Immature natural killer cell (primary cell): Measurements from ENCODE around the gene FLII. TPM values are rescaled to one million over a fixed set of nuclear protein-coding genes. Genes with fewer than 3 reads are reported as not detected.
A peak's percentile ranks its signal among the peaks of the same experiment; 100 is the strongest.

ENCODE experiments used
- DNase-seq, 3 donors: peaks; one replicate each; pipeline ENCODE4 v3.0.0; 2022; ENCODE audit warnings: mixed read lengths in 1 of 3
- H3K27ac Mint-ChIP-seq, 6 donors: one replicate each; pipeline ENCODE4 v1.8.0; 2020; ENCODE audit warnings: mixed read lengths in 6 of 6, mild to moderate bottlenecking in 5 of 6, inconsistent platforms in 4 of 6, moderate library complexity in 3 of 6
- H3K27me3 Mint-ChIP-seq, 3 donors: one replicate each; pipeline ENCODE4 v1.8.0; 2020 to 2021; ENCODE audit warnings: low read depth in 3 of 3, mild to moderate bottlenecking in 3 of 3, mixed read lengths in 3 of 3, moderate library complexity in 3 of 3, inconsistent platforms in 1 of 3
- H3K36me3 Mint-ChIP-seq, 3 donors: one replicate each; pipeline ENCODE4 v1.8.0; 2020; ENCODE audit warnings: mixed read lengths in 3 of 3, inconsistent platforms in 2 of 3, mild to moderate bottlenecking in 2 of 3
- H3K4me1 Mint-ChIP-seq, 2 donors: one replicate each; pipeline ENCODE4 v1.8.0; 2020; ENCODE audit warnings: inconsistent platforms in 2 of 2, mild to moderate bottlenecking in 2 of 2, mixed read lengths in 2 of 2, moderate library complexity in 1 of 2
- H3K4me3 Mint-ChIP-seq, 5 donors: one replicate each; pipeline ENCODE4 v1.8.0; 2020; ENCODE audit warnings: mild to moderate bottlenecking in 5 of 5, mixed read lengths in 5 of 5, inconsistent platforms in 3 of 5, moderate library complexity in 3 of 5
- H3K9me3 Mint-ChIP-seq, 6 donors: one replicate each; pipeline ENCODE4 v1.8.0; 2020; ENCODE audit warnings: mild to moderate bottlenecking in 6 of 6, mixed read lengths in 6 of 6, inconsistent platforms in 4 of 6, moderate library complexity in 3 of 6
- polyA plus RNA-seq, 3 donors: library from polyadenylated mRNA; unstranded; fragments of 300-500 nt; fragmentation: Illumina TruSeq; gene quantifications; one replicate each; pipeline ENCODE4 v1.2.3, GENCODE V29; 2021

FLII gene
- polyA plus RNA-seq, 3 donors from 2014 or later: 77.7 to 164 (median 83.7) TPM

DNA sequence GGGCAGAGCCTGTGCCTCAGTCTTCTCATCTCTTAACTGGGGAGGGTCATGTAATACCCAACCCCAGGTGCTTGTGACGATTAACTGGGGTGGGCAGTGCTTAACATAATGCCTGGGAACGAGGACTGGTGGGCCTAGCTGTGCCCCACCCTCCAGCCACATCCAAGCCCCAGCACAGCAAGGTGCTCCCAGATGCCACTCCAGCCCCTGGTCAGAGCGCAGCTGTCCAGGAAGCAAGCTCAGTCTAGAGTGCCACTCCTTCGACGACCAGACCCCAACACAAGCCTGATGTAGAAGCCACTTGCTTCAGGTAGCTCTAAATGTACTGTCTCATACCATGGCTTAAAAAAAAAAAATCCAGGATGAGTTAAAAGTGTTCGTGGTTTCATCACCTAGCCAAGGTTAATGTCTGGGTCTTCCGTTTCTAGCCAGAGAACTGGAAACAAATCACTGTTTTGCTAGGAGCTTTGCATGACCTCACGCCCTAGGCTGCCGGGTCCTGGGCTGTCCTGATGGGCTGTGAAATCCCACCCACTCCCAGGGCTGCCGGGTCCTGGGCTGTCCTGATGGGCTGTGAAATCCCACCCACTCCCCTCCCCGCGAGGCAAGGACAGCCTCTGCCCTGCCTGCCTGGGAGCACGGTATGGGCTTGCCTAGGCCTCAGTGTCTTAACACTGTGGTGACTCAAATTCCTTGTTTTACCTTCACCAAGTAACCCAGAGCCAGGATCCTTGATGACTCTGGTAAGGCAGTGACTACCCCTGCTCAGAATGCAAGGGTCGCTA is 9.6 kb upstream of the FLII start:
- DNase-seq: peak in 2 of 3 donors; percentile 13 to 26
- H3K36me3 Mint-ChIP-seq: peaks cover 0 to 7% (median 5%) of the 10 kb centered on the region in 3 donors
- peaks cover 18 to 22% of the 10 kb centered on the region in 2 donors for H3K4me1 Mint-ChIP-seq
- peak overlapping the region in 1 of 5 donors; percentile 29 for H3K4me3 Mint-ChIP-seq
- H3K27ac Mint-ChIP-seq: peak overlapping the region in 2 of 6 donors; percentile 50 to 51
- no peaks in the 10 kb centered on the region for H3K9me3 Mint-ChIP-seq
- H3K27me3 Mint-ChIP-seq: peaks cover 0 to 3% (median 2%) of the 10 kb centered on the region in 3 donors

DNA sequence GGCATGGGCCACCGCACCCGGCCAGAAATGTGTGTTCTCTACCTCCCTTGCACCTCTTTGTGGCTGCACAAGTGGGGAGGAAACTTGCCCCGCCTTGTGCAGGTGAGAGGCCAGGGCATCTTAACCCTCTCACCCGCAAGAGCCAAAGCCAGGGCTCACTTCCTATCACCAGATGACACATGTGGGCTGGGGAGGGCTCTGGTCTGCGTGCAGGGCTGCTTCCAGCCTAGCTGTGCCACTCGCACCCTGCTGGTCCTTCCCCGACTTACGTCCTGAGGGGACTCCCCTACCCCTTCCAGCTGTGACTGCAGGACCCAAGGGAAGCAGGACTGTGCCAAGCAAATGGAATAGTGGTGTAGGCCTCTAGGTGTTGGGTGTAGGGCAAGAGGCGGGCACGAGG is 8.8 kb upstream of the FLII start:
- peaks cover 0 to 4% (median 4%) of the 10 kb centered on the region in 3 donors for H3K36me3 Mint-ChIP-seq

GRCh38 chr17:18263885-18264682 is 5.5 kb upstream of the FLII start:
- Mint-ChIP-seq H3K27me3 (peaks cover 0 to 3% (median 2%) of the 10 kb centered on the region in 3 donors), H3K36me3 (peaks cover 0 to 4% (median 4%) of the 10 kb centered on the region in 3 donors), H3K4me1 (peaks cover 28 to 44% of the 10 kb centered on the region in 2 donors), H3K4me3 (no peak overlapping the region), H3K27ac (no peak overlapping the region), H3K9me3 (no peaks in the 10 kb centered on the region)
- DNase-seq: no peak

More for the DNA sequence above, 8.8 kb upstream of the FLII start:
- DNase-seq: peak in 1 of 3 donors; percentile 32
- Mint-ChIP-seq H3K27me3 (peaks cover 0 to 3% (median 2%) of the 10 kb centered on the region in 3 donors), H3K9me3 (no peaks in the 10 kb centered on the region), H3K27ac (peak overlapping the region in 1 of 6 donors; percentile 61), H3K4me3 (peak overlapping the region in 1 of 5 donors; percentile 12), H3K4me1 (peaks cover 18 to 22% of the 10 kb centered on the region in 2 donors)

GRCh38 chr17:18262641-18263040 is 4.1 kb upstream of the FLII start:
- Mint-ChIP-seq H3K9me3 (no peaks in the 10 kb centered on the region), H3K4me3 (peak overlapping the region in 2 of 5 donors; percentile 35 to 82), H3K4me1 (peaks cover 26 to 41% of the 10 kb centered on the region in 2 donors), H3K27ac (no peak overlapping the region), H3K36me3 (peaks cover 0 to 4% (median 4%) of the 10 kb centered on the region in 3 donors), H3K27me3 (peaks cover 0 to 6% (median 2%) of the 10 kb centered on the region in 3 donors)
- no peak for DNase-seq

GRCh38 chr17:18262111-18262510 is 3.6 kb upstream of the FLII start:
- Mint-ChIP-seq H3K4me3 (peak overlapping the region in 4 of 5 donors; percentile 35 to 82 (median 70)), H3K36me3 (peaks cover 0 to 4% (median 4%) of the 10 kb centered on the region in 3 donors), H3K27me3 (peaks cover 0 to 4% (median 2%) of the 10 kb centered on the region in 3 donors), H3K4me1 (peaks cover 28 to 42% of the 10 kb centered on the region in 2 donors), H3K27ac (peak overlapping the region in 3 of 6 donors; percentile 59 to 84 (median 65)), H3K9me3 (no peaks in the 10 kb centered on the region)
- DNase-seq: no peak

DNA sequence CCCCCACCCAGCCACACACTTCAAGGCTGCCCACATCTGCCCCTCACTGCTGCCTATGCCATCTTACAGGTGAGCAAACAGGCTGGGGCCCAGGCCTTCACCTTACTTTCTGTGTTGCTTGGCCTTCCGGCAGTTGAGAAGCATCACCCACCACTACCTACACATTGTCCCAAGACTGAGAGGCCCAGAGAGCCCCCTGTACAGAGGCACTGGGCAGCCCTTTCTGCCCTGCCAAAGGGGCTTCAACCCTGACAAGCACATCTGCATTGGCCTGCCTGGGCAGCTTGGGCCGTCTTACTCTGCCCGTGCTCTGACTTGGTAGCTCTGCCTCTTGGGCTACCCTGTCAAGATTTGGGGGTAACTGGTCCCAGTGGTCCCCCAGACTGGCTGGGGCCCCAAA is 3.1 kb upstream of the FLII start:
- no peak for DNase-seq
- Mint-ChIP-seq H3K27ac (peak overlapping the region in 5 of 6 donors; percentile 58 to 84 (median 65)), H3K4me1 (peaks cover 31 to 43% of the 10 kb centered on the region in 2 donors), H3K9me3 (no peaks in the 10 kb centered on the region), H3K36me3 (peaks cover 0 to 4% (median 4%) of the 10 kb centered on the region in 3 donors), H3K4me3 (peak overlapping the region; percentile 78 to 82 (median 79)), H3K27me3 (peaks cover 0 to 3% (median 2%) of the 10 kb centered on the region in 3 donors)

- H3K36me3 Mint-ChIP-seq: peaks cover 0 to 4% (median 4%) of the 10 kb centered on the region in 3 donors
- peak overlapping the region; percentile 19 to 88 (median 66) for H3K27ac Mint-ChIP-seq
Measured at GRCh38 chr17:18261146-18261515, 2.6 kb upstream of the FLII start.

GRCh38 chr17:18260332-18261145 is 2.0 kb upstream of the FLII start, which contains the start of gene MIEF2:
TSS of gene MIEF2 (plus strand) at chr17:18260662. CDS start at chr17:18262721, 2,059 bp downstream.
- H3K9me3 Mint-ChIP-seq: no peaks in the 10 kb centered on the region
- peak; percentile 90 to 91 (median 90) for DNase-seq
- H3K4me1 Mint-ChIP-seq: peaks cover 35 to 47% of the 10 kb centered on the region in 2 donors
- H3K27ac Mint-ChIP-seq: peak within 1 kb of the TSS; percentile 51 to 89 (median 84)
- H3K36me3 Mint-ChIP-seq: peaks cover 0 to 4% (median 4%) of the 10 kb centered on the region in 3 donors
- H3K4me3 Mint-ChIP-seq: peak within 1 kb of the TSS; percentile 78 to 82 (median 79)
- peaks cover 0 to 3% (median 0%) of the 10 kb centered on the region in 3 donors for H3K27me3 Mint-ChIP-seq

More at GRCh38 chr17:18261146-18261515, 2.6 kb upstream of the FLII start:
- peaks cover 32 to 46% of the 10 kb centered on the region in 2 donors for H3K4me1 Mint-ChIP-seq
- peaks cover 0 to 3% (median 2%) of the 10 kb centered on the region in 3 donors for H3K27me3 Mint-ChIP-seq
- no peaks in the 10 kb centered on the region for H3K9me3 Mint-ChIP-seq
- DNase-seq: peak in 1 of 3 donors; percentile 18
- peak overlapping the region; percentile 78 to 82 (median 79) for H3K4me3 Mint-ChIP-seq

DNA sequence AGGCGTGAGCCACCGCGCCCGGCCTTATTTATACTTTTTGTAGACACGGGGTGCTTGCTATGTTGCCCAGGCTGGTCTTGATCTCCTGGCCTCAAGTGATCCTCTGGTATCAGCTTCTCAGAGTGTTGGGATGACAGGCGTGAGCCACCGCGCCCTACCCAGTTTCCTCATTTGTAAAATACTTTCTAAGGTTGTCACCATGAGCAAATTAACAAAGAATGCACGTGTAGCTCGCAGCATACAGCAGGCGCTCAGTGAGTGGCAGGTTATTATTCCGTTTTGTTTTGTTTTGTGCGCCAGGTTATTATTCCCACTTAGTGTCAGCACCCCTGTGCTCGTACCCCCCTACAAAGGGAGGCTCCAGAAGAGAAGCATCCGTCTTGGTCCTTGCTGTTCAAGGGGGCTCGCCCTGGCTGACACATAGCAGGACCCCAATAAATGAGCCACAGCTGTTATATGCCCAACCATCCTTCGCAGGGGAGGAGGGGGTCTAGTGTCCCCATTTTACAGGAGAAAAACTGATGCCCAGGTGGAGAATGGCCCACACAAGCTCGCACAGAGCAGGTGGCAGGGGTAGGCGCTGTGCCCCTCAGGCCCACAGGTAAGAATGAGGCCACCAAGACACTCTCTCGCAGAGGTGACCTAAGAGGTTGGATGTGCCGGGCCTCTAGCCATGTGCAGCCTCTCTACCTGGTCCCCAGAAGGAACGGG is 1.2 kb upstream of the FLII start:
- H3K4me3 Mint-ChIP-seq: peak overlapping the region; percentile 78 to 82 (median 79)
- H3K4me1 Mint-ChIP-seq: peaks cover 35 to 47% of the 10 kb centered on the region in 2 donors
- no peak for DNase-seq
- H3K9me3 Mint-ChIP-seq: no peaks in the 10 kb centered on the region
- H3K27me3 Mint-ChIP-seq: peaks cover 0 to 3% (median 0%) of the 10 kb centered on the region in 3 donors
- H3K36me3 Mint-ChIP-seq: peaks cover 0 to 4% (median 4%) of the 10 kb centered on the region in 3 donors
- peak overlapping the region; percentile 51 to 89 (median 84) for H3K27ac Mint-ChIP-seq

DNA sequence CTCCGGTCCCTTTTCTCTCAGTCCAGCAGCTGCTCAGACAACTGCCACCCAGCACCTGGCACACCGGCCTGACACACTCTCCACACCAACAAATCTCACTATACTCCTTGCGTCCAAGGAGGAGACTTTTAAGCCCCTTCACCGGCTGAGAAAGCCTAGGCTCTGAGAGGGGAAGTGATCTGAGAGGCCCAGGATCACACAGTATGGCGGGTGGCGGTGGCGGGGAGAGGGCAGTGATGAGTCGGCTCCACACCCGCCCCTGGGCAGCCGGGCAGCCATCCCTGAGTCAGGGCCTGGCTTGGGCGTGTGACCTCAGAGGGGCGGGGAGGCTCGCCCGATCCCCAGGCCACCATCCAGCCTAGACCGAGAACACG is 569 bp downstream of the FLII start:
- DNase-seq: peak; percentile 41 to 54 (median 49)
- H3K27ac Mint-ChIP-seq: peak overlapping the region; percentile 81 to 95 (median 91)
- H3K4me3 Mint-ChIP-seq: peak overlapping the region; percentile 93 to 99 (median 96)
- peaks cover 0 to 5% (median 0%) of the 10 kb centered on the region in 3 donors for H3K27me3 Mint-ChIP-seq
- H3K9me3 Mint-ChIP-seq: no peaks in the 10 kb centered on the region
- peaks cover 35 to 44% of the 10 kb centered on the region in 2 donors for H3K4me1 Mint-ChIP-seq
- no peaks in the 10 kb centered on the region for H3K36me3 Mint-ChIP-seq

DNA sequence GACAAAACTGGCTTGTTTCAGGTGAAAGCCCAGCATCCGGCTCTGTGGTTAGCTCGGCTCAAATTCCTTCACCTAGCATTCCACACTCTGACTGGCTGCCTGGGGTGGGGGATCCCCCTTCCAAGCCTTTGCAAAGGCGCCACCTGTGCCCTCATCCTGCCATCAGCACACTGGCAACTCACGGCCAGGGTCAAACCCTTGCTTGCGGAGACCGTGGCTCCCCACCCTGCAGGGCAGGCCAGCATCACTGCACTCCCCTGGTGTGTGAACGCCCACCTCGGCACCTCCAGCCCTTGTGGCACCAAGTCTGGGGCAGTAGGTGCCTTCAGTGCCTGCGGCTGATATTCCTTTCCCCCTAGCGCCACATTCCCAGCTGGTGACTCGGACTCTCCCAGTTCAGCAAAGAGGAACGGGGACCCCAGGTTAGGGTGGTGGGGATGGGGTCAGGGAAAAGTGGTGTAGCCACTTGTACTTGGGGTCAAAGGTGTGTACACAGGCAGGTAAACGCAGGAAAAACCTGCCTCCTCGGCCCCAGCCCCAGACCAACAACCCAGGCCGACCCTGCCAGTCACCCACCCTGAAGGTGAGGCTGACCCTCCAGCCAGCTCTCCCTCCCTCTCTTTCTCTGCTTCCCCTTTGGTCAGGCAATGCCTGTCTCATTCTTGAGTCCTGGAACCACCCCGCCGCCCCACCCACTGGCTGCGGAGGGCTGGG is 1.1 kb downstream of the FLII start:
- no peaks in the 10 kb centered on the region for H3K9me3 Mint-ChIP-seq
- no peak for DNase-seq
- peaks cover 35 to 44% of the 10 kb centered on the region in 2 donors for H3K4me1 Mint-ChIP-seq
- H3K27me3 Mint-ChIP-seq: peaks cover 0 to 5% (median 0%) of the 10 kb centered on the region in 3 donors
- H3K27ac Mint-ChIP-seq: peak overlapping the region; percentile 81 to 95 (median 91)
- peak overlapping the region; percentile 93 to 99 (median 96) for H3K4me3 Mint-ChIP-seq
- H3K36me3 Mint-ChIP-seq: no peaks in the 10 kb centered on the region

- Mint-ChIP-seq H3K27ac (peak overlapping the region in 4 of 6 donors; percentile 39 to 58 (median 51)), H3K4me3 (peak overlapping the region; percentile 93 to 99 (median 96)), H3K27me3 (peaks cover 0 to 5% (median 0%) of the 10 kb centered on the region in 3 donors), H3K9me3 (no peaks in the 10 kb centered on the region), H3K4me1 (peaks cover 35 to 41% of the 10 kb centered on the region in 2 donors), H3K36me3 (no peaks in the 10 kb centered on the region)
- no peak for DNase-seq
Measured at GRCh38 chr17:18256776-18257175, 1.8 kb downstream of the FLII start.
